ENCODE measurements around the gene GEMIN4.
"Not testable (repeated sequence)": the region's sequence is repeated elsewhere in the genome, so short reads cannot be mapped to it uniquely, and the experiment has no call there.

Gene GEMIN4

DNA sequence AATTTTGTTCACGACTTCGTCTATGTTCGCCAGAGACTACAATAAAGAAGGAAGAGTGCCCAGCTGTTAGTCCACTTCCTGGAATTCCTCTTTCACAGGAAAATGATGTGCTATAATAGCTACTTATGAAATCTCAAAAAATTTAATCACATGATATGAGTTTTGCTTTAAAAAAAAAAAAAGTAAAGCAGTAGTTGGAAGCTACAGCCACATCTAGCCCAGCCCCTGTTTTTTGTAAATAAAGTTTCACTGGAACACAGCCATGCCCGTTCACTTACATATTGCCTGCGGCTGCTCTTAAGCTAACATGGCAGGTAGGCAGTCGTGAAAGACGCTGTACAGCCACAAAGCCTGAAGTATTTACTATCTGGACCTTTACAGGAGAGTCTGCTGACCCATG is 52.7 kb downstream of the GEMIN4 start:
- DNase-seq = no peak

DNA sequence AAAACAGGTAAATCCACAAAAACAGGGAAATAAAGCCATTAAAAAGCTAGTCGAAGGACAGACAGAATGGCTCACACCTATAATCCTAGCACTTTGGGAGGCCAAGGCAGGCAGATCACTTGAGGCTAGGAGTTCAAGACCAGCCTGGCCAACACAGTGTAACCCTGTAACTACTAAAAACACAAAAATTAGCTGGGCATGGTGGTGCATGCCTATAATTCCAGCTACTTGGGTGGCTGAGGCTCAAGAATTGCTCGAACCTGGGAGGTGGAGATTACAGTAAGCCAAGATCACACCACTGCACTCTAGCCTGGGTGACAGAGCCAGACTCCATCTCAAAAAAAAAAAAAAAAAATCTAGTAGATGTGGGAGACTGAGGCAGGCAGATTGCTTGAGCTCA is 54.0 kb downstream of the GEMIN4 start:
- DNase-seq = not testable (repeated sequence)

DNA sequence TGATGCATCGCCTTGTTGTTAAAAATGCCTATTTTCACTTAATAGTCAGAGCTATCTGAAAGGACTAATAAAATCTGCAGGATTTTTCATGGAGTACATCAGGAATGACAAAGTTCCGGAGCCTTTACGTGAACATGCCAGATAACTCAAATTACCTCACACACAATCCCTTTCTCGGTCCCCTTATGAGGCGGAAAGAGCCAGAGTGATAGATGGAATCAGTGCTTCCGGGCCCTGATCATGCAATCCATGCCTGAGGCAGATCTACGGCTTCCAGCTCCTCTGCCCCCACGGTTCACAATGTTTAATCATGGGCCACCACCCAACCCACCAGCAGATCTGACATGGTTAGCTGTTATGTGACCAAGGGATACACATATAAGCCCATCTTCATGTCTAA is 54.4 kb downstream of the GEMIN4 start:
- DNase-seq = no peak

GRCh38 chr17:696369-696768 is 55.7 kb downstream of the GEMIN4 start:
- no peak for DNase-seq

All from stimulated activated CD4-positive, alpha-beta T cell treated with anti-CD3 and anti-CD28 coated beads, Interleukin-4, amount 100 ng/mL, for 24 hours (primary cell).